Posterior vena cava (tissue), 2 donors: ENCODE results near the gene ZNF502. TPM values are rescaled to one million over a fixed set of nuclear protein-coding genes. Genes with fewer than 3 reads are reported as not detected.

Experiments used
- DNase-seq: peaks from one replicate; pipeline ENCODE4 v3.0.0-alpha.2; 2020; ENCODE audit warnings: low spot score
- intact Hi-C, 2 donors: fragments of 100-400 bp; cut with DNase I; formaldehyde crosslinking; loops; one replicate each; pipeline versions ENCODE4 v1.14.1 to v1.14.2; 2022 to 2023
- total RNA-seq, 2 donors: library from RNA; stranded (reverse); fragmentation: NEBNext Ultra II Directional; extraction: Animal tissue kit (Norgen Biotek cat#: 25700); gene quantifications; one replicate each; pipeline ENCODE4 v1.2.1, GENCODE V29; 2021
- donor health status: DM: yes; HTN: yes; CAD: no.
- donor health status: DM: yes; HTN: yes; CAD: no.

The ZNF502 gene
- total RNA-seq, 2 donors from 2014 or later = 5.7 to 5.8 TPM

DNA sequence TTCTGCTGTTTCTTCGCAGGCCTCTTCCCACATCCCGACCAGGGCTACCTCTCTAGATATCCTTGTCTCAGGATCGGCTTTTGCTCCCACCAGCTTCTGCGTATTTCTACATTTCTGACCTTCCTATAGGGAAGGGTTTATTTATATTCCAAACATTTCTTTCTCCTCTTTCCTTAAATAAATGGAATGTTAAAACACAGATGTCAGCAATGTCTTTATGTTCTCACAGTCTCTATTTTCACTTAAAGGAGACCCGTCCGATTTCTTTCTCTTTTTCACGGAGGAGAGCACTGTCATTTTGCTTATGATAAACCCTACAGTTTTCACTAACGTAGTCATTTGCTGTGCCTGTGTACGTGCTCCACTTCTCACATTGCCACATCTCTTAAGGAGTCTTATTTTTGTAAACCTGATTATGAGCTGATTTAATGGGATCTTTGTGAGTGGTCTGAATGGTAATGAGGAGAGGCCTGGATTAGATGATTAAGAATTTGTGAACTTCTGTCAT, 49.8 kb downstream of the ZNF502 start:
- no peak for DNase-seq
- intact Hi-C loops = no loop called here

- no peak for DNase-seq
- intact Hi-C loops = no loop called here
These were observed 50.2 kb downstream of the ZNF502 start for GRCh38 chr3:44762690-44763089.

DNA sequence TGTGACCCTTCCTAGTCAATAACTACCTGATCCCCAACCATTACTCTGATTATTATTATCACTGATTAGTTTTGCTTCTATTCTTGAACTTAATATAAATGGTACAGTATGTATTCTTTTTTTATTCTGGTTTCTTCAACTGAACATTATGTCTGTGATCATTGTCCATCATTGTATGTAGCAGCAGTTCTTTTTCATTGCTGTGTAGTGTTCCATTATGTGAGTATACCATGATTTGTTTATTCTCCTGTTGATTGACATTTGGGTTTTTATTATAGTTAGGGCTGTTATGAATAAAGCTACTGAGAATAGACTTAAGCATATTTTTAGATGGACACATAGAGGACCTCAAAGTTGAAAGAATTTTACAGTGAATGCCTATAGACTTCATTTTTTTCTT, 51.8 kb downstream of the ZNF502 start:
- DNase-seq = no peak
- intact Hi-C loops = no loop called here

GRCh38 chr3:44771424-44772098, 59.1 kb downstream of the ZNF502 start:
- no peak for DNase-seq
- intact Hi-C loops = no loop called here

- DNase-seq = no peak
- intact Hi-C loops = no loop called here
These were observed 59.6 kb downstream of the ZNF502 start for GRCh38 chr3:44772099-44772442.

Other genes with a start within 250 kb of the ZNF502 start
- 10 to 100 TPM; 14.8 to 17.6 TPM for gene ZNF445, start 235.0 kb upstream of the ZNF502 start, total RNA-seq
- gene ZKSCAN7, start 157.5 kb upstream of the ZNF502 start, total RNA-seq = 1 to 10 TPM; 2.3 to 3.9 TPM
- gene ZNF660, start 127.7 kb upstream of the ZNF502 start, total RNA-seq = 1 to 10 TPM; 6.2 to 7.7 TPM
- 10 to 100 TPM; 14.0 to 14.3 TPM for gene ZNF197, start 87.6 kb upstream of the ZNF502 start, total RNA-seq
- gene ZNF35, start 63.9 kb upstream of the ZNF502 start, total RNA-seq = 10 to 100 TPM; 10.6 to 16.1 TPM
- 1 to 10 TPM; 7.2 to 8.1 TPM for gene ZNF501, start 17.0 kb downstream of the ZNF502 start, total RNA-seq
- 10 to 100 TPM; 26.9 to 27.2 TPM for gene KIAA1143, start 49.0 kb downstream of the ZNF502 start, total RNA-seq
- under 1 TPM; 0.19 to 0.65 TPM for gene KIF15, start 49.1 kb downstream of the ZNF502 start, total RNA-seq
- gene TMEM42, start 149.3 kb downstream of the ZNF502 start, total RNA-seq = 10 to 100 TPM in 1 of 2 donors, 1 to 10 TPM in 1; 6.7 to 10.8 TPM
- gene TGM4, start 161.9 kb downstream of the ZNF502 start, total RNA-seq = not detected